IMR-90 (cell line): Measurements from ENCODE around the gene TMBIM1. TPM values are rescaled to one million over a fixed set of nuclear protein-coding genes. Genes with fewer than 3 reads are reported as not detected.

ENCODE experiments used
- ATAC-seq: fragments of 200-7000 bp; cut with Tn5 transposase; 2 replicates; pipeline ENCODE4 v1.9.1; 2020; ENCODE audit warnings: low read depth, mild to moderate bottlenecking, moderate library complexity
- BruUV-seq: library from RNA; stranded (reverse); fragments of 400-500 nt; replicated peaks from 2 replicates; lab custom pipeline; 2021; lab: Mats Ljungman, UMichigan
- CTCF ChIA-PET: fragments of 300-600 bp; formaldehyde crosslinking; extraction: SDS; loops from one replicate; lab custom pipeline; 2021; ENCODE audit warnings: antibody characterized with exemption; lab: Yijun Ruan, JAX
- POLR2A ChIA-PET: fragments of 300-600 bp; sonication (Branson Sonifier 250); formaldehyde crosslinking; loops from one replicate; lab custom pipeline; 2022; ENCODE audit warnings: antibody characterized with exemption; ENCODE audit not compliant: unreplicated experiment; lab: Charles Lee
- DNase-seq: peaks from one replicate; pipeline ENCODE4 v3.0.0; 2013
- H2AFZ ChIP-seq: replicated peaks from 2 replicates; pipeline ENCODE3; 2013; ENCODE audit warnings: low read length, mild to moderate bottlenecking; ENCODE audit not compliant: poor library complexity
- H2AK5ac ChIP-seq: 2 replicates; pipeline ENCODE4 v1.6.1; 2013; ENCODE audit warnings: low read depth, low read length, inconsistent platforms
- H2AK9ac ChIP-seq: replicated peaks from 2 replicates; pipeline ENCODE3; 2013; ENCODE audit warnings: mild to moderate bottlenecking, low read depth, low read length, moderate library complexity; ENCODE audit not compliant: poor library complexity
- H2BK120ac ChIP-seq: 2 replicates; pipeline ENCODE4 v1.6.1; 2013; ENCODE audit warnings: low read depth, low read length, inconsistent platforms
- H2BK15ac ChIP-seq: 3 replicates; pipeline ENCODE4 v1.6.1; 2013; ENCODE audit warnings: low read depth, low read length, inconsistent platforms
- H2BK20ac ChIP-seq: 2 replicates; pipeline ENCODE4 v1.6.1; 2013; ENCODE audit warnings: low read depth, mild to moderate bottlenecking, inconsistent platforms, low read length, moderate library complexity
- H2BK5ac ChIP-seq: 2 replicates; pipeline ENCODE4 v1.6.1; 2013; ENCODE audit warnings: mild to moderate bottlenecking, low read depth, low read length, inconsistent platforms; ENCODE audit not compliant: poor library complexity, severe bottlenecking
- H3K14ac ChIP-seq: replicated peaks from 2 replicates; pipeline ENCODE4 v1.6.1; 2013; ENCODE audit warnings: low read depth, low read length, inconsistent platforms
- H3K18ac ChIP-seq: 2 replicates; pipeline ENCODE4 v1.6.1; 2013; ENCODE audit warnings: low read depth, low read length, control low read depth
- H3K23ac ChIP-seq: 2 replicates; pipeline ENCODE4 v1.6.1; 2013; ENCODE audit warnings: low read depth, low read length, inconsistent platforms
- H3K27ac ChIP-seq: 2 replicates; pipeline ENCODE4 v1.5.1; 2013; ENCODE audit warnings: mild to moderate bottlenecking, control low read depth, low read length; ENCODE audit not compliant: insufficient read depth
- H3K27me3 ChIP-seq: 2 replicates; pipeline ENCODE4 v1.6.1; 2013; ENCODE audit warnings: low read length; ENCODE audit not compliant: control insufficient read depth, insufficient read depth
- H3K36me3 ChIP-seq: 2 replicates; pipeline ENCODE4 v1.6.1; 2013; ENCODE audit warnings: low read length, mixed read lengths; ENCODE audit not compliant: control insufficient read depth, insufficient read depth
- H3K4ac ChIP-seq: 2 replicates; pipeline ENCODE4 v1.6.1; 2013; ENCODE audit warnings: low read depth, low read length, inconsistent platforms
- H3K4me1 ChIP-seq: 2 replicates; pipeline ENCODE4 v1.6.1; 2013; ENCODE audit warnings: low read length, mixed read lengths; ENCODE audit not compliant: control insufficient read depth, insufficient read depth
- H3K4me2 ChIP-seq: 2 replicates; pipeline ENCODE4 v1.6.1; 2013; ENCODE audit warnings: low read depth, mild to moderate bottlenecking, control low read depth, low read length, moderate library complexity
- H3K4me3 ChIP-seq: 2 replicates; pipeline ENCODE4 v1.5.1; 2013; ENCODE audit warnings: low read depth, mild to moderate bottlenecking, control low read depth, low read length, moderate library complexity; ENCODE audit not compliant: insufficient read depth
- H3K56ac ChIP-seq: 2 replicates; pipeline ENCODE4 v1.6.1; 2013; ENCODE audit warnings: low read length, inconsistent platforms; ENCODE audit not compliant: insufficient read depth; ENCODE audit errors: extremely low read depth
- H3K79me1 ChIP-seq, 2 experiments: 2 replicates each; pipeline ENCODE4 v1.6.1; 2013; ENCODE audit warnings: low read length in 2 of 2, inconsistent platforms in 1 of 2, low read depth in 1 of 2
- H3K9ac ChIP-seq: 2 replicates; pipeline ENCODE4 v1.6.1; 2013; ENCODE audit warnings: low read depth, low read length, control low read depth
- H3K9me1 ChIP-seq: 2 replicates; pipeline ENCODE4 v1.6.1; 2013; ENCODE audit warnings: low read length, inconsistent platforms; ENCODE audit not compliant: insufficient read depth
- H3K9me3 ChIP-seq: 2 replicates; pipeline ENCODE4 v1.6.1; 2013; ENCODE audit warnings: low read length; ENCODE audit not compliant: control insufficient read depth, insufficient read depth
- H4K20me1 ChIP-seq: 2 replicates; pipeline ENCODE4 v1.6.1; 2013; ENCODE audit warnings: low read length, inconsistent platforms; ENCODE audit not compliant: insufficient read depth
- H4K5ac ChIP-seq: 2 replicates; pipeline ENCODE4 v1.6.1; 2013; ENCODE audit warnings: mild to moderate bottlenecking, low read depth, low read length, control low read depth
- H4K8ac ChIP-seq, 2 experiments: 2 replicates each; pipeline ENCODE4 v1.6.1; 2013; ENCODE audit warnings: low read depth in 2 of 2, low read length in 2 of 2, control low read depth in 1 of 2, inconsistent platforms in 1 of 2
- H4K91ac ChIP-seq: 2 replicates; pipeline ENCODE4 v1.6.1; 2013; ENCODE audit warnings: low read depth, low read length, inconsistent platforms; ENCODE audit not compliant: insufficient read depth
- CHD1 ChIP-seq: IDR thresholded peaks from 2 replicates; pipeline ENCODE4 v1.6.1; 2012; ENCODE audit warnings: low read depth, low read length, improper control_type of control experiment
- MAZ ChIP-seq: IDR thresholded peaks from 2 replicates; pipeline ENCODE4 v1.6.1; 2012; ENCODE audit warnings: low read depth, mild to moderate bottlenecking, low read length, improper control_type of control experiment, moderate library complexity, borderline replicate concordance
- POLR2A ChIP-seq: IDR thresholded peaks from 2 replicates; pipeline ENCODE4 v1.6.1; 2012; ENCODE audit warnings: mild to moderate bottlenecking, low read depth, low read length
- RAD21 ChIP-seq: IDR thresholded peaks from 2 replicates; pipeline ENCODE4 v1.6.1; 2012; ENCODE audit warnings: low read length, improper control_type of control experiment
- RCOR1 ChIP-seq: IDR thresholded peaks from 2 replicates; pipeline ENCODE4 v1.6.1; 2012; ENCODE audit warnings: mild to moderate bottlenecking, low read length, improper control_type of control experiment; ENCODE audit not compliant: insufficient replicate concordance
- RFX5 ChIP-seq: IDR thresholded peaks from 2 replicates; pipeline ENCODE4 v1.8.0; 2012; ENCODE audit warnings: low read depth, mild to moderate bottlenecking, low read length, moderate library complexity
- WGBS, 2 experiments: methylation state at CpG; one replicate each; pipeline versions ENCODE4 v1.1.5 to v1.1.7; 2013; ENCODE audit warnings: missing lambda C conversion rate in 2 of 2; ENCODE audit not compliant: insufficient read length in 1 of 2; ENCODE audit errors: extremely low coverage in 2 of 2; 5-methylcytosine and 5-hydroxymethylcytosine counted together
- dilution Hi-C: fragments of 300-500 bp; cut with HindIII; formaldehyde crosslinking; loops from one replicate; pipeline ENCODE4 v1.14.3; 2018; ENCODE audit warnings: low sequenced_read_pairs; ENCODE audit not compliant: unreplicated experiment
- in situ Hi-C: fragments of 300-500 bp; cut with MboI; formaldehyde crosslinking; loops from 3 replicates; pipeline ENCODE4 v1.14.3; 2019; ENCODE audit warnings: low sequenced_read_pairs, inconsistent platforms, mixed read lengths
- intact Hi-C: fragments of 100-400 bp; cut with micrococcal nuclease; formaldehyde crosslinking; loops from 2 replicates; pipeline ENCODE4 v1.10.0; 2022
- polyA plus RNA-seq, 3 experiments: library from polyadenylated mRNA; depleted of rRNA; stranded (reverse); fragments of >200 nt; gene quantifications; 2 replicates each; pipeline ENCODE4 v1.2.3, GENCODE V29; 2012; ENCODE audit warnings: low replicate concordance in 1 of 3
- total RNA-seq: library from RNA; depleted of rRNA; stranded (reverse); fragments of >200 nt; gene quantifications from 2 replicates; pipeline ENCODE4 v1.2.3, GENCODE V29; 2012
- TF ChIP-seq, protein P1 (sequence below): conservative IDR thresholded peaks from 2 replicates; pipeline ENCODE4 v1.5.1; 2012; ENCODE audit warnings: mild to moderate bottlenecking, low read depth, low read length, improper control_type of control experiment

The TMBIM1 gene
- total and polyA plus RNA-seq, 2 of the 4 experiments (the other 2 are of a cell fraction), result 84.6 to 102 TPM

DNA sequence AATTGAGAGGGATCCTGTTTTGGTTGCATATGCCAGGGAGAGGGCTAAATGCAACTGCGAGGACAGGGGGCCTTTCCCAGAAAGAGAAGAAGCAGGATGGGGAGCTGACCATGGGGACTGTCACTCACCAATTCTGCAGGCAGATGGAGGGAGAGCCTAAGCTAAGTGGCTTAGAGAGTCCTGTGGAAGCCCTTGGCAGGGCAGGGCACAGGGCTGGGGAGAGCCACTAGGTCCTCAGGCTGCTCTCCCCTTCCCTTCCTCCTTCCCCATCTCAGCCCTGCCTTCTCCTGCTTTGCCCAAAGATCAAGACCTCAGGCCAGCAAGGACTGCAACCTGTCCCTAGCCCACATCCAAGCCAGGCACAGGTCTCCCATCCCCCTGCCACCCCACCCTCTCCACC, 40.0 kb upstream of the TMBIM1 start:
- no peaks in the 10 kb centered on the region for H3K27me3 ChIP-seq
- H4K8ac ChIP-seq, result peak overlapping the region; percentile 55 to 92; a peak in 3 of 4 replicates
- DNase-seq, result no peak
- no peak overlapping the region for H4K5ac ChIP-seq
- H3K9me3 ChIP-seq, result no peaks in the 10 kb centered on the region
- H4K91ac ChIP-seq, result no peak overlapping the region
- peak overlapping the region; percentile 72 for H2AK9ac ChIP-seq
- H3K56ac ChIP-seq, result no peak overlapping the region
- H3K14ac ChIP-seq, result no peak overlapping the region
- CTCF ChIA-PET, result no interaction called here
- H3K27ac ChIP-seq, result no peak overlapping the region
- no CpG with 5 or more reads among the region's 1 CpG for WGBS, 2 experiments
- no peak overlapping the region for H2AFZ ChIP-seq
- no peak overlapping the region for H2AK5ac ChIP-seq
- intact Hi-C loops (no loop called here), in situ Hi-C loops (no loop called here), dilution Hi-C loops (no loop called here)
- H3K4me2 ChIP-seq, result no peak overlapping the region
- H2BK120ac ChIP-seq, result no peak overlapping the region
- no peak overlapping the region for H3K18ac ChIP-seq
- no TSS peak for BruUV-seq
- H2BK15ac ChIP-seq, result no peak overlapping the region
- TF ChIP-seq, protein P1, sequence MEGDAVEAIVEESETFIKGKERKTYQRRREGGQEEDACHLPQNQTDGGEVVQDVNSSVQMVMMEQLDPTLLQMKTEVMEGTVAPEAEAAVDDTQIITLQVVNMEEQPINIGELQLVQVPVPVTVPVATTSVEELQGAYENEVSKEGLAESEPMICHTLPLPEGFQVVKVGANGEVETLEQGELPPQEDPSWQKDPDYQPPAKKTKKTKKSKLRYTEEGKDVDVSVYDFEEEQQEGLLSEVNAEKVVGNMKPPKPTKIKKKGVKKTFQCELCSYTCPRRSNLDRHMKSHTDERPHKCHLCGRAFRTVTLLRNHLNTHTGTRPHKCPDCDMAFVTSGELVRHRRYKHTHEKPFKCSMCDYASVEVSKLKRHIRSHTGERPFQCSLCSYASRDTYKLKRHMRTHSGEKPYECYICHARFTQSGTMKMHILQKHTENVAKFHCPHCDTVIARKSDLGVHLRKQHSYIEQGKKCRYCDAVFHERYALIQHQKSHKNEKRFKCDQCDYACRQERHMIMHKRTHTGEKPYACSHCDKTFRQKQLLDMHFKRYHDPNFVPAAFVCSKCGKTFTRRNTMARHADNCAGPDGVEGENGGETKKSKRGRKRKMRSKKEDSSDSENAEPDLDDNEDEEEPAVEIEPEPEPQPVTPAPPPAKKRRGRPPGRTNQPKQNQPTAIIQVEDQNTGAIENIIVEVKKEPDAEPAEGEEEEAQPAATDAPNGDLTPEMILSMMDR, result no peak
- TF ChIP-seq RFX5, result no peak
- no peak for TF ChIP-seq CHD1
- no peak for TF ChIP-seq POLR2A
- no peak for TF ChIP-seq RAD21
- TF ChIP-seq RCOR1, result no peak
- TF ChIP-seq MAZ, result no peak
- H3K4ac ChIP-seq, result no peak overlapping the region
- H2BK5ac ChIP-seq, result no peak overlapping the region
- H3K9me1 ChIP-seq, result peaks cover 10% of the 10 kb centered on the region
- H3K79me1 ChIP-seq, result no peaks in the 10 kb centered on the region
- H3K4me3 ChIP-seq, result no peak overlapping the region
- H3K23ac ChIP-seq, result no peak overlapping the region
- H4K20me1 ChIP-seq, result no peaks in the 10 kb centered on the region
- no peaks in the 10 kb centered on the region; the same call in 1 of the 2 replicates for H3K36me3 ChIP-seq
- H2BK20ac ChIP-seq, result no peak overlapping the region
- no peak overlapping the region for H3K9ac ChIP-seq
- POLR2A ChIA-PET, result no interaction called here
- no peak for ATAC-seq
- H3K4me1 ChIP-seq, result peaks cover 7% of the 10 kb centered on the region
